Measurements from ENCODE around the gene RADX. TPM values are rescaled to one million over a fixed set of nuclear protein-coding genes. Genes with fewer than 3 reads are reported as not detected.

RADX gene
- total RNA-seq, 1 experiment from 2014 or later = 2.2 TPM

DNA sequence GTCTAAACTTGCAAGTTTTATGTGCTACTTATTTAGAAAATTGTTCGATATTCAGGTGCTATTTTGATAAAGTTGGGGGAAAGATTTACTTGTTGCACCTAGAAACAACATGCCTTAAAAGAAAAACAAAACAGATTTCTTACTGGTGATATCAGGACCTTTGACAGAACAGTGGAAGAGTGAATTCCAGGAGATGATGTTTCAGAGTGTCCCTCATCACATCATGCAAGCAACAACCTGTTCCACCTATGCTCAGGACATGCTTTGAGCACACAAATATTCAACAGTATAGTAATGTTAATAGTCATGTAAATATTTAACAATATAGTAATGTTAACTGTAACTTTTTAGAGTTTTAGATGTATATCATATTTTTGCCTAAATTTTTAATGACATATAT, 90.9 kb downstream of the RADX start:
- ChIA-PET CTCF (no interaction called here), POLR2A (no interaction called here)
- H3K4me1 Mint-ChIP-seq (ENCODE audit: low read depth, unreplicated experiment) = peaks cover 32% of the 10 kb centered on the region
- H3K36me3 Mint-ChIP-seq (ENCODE audit: insufficient read depth, unreplicated experiment) = peaks cover 20% of the 10 kb centered on the region
- intact Hi-C loops (cut with micrococcal nuclease; ENCODE audit: unreplicated experiment) = no loop called here
- H3K36me3 ChIP-seq (ENCODE audit: control insufficient read depth, insufficient read depth, low read length) = no peaks in the 10 kb centered on the region
- H3K27me3 Mint-ChIP-seq (ENCODE audit: insufficient read depth, unreplicated experiment) = no peaks in the 10 kb centered on the region
- no peak for DNase-seq
- no peak overlapping the region for H3K4me3 ChIP-seq (ENCODE audit: low read depth, low read length)
- H3K9me3 ChIP-seq = no peaks in the 10 kb centered on the region
- no peak overlapping the region for H3K4me3 Mint-ChIP-seq (ENCODE audit: unreplicated experiment)
- no peaks in the 10 kb centered on the region for H3K27me3 ChIP-seq (replicated peaks; ENCODE audit: control insufficient read depth, insufficient read depth, low read length)
- TF ChIP-seq, protein P1, sequence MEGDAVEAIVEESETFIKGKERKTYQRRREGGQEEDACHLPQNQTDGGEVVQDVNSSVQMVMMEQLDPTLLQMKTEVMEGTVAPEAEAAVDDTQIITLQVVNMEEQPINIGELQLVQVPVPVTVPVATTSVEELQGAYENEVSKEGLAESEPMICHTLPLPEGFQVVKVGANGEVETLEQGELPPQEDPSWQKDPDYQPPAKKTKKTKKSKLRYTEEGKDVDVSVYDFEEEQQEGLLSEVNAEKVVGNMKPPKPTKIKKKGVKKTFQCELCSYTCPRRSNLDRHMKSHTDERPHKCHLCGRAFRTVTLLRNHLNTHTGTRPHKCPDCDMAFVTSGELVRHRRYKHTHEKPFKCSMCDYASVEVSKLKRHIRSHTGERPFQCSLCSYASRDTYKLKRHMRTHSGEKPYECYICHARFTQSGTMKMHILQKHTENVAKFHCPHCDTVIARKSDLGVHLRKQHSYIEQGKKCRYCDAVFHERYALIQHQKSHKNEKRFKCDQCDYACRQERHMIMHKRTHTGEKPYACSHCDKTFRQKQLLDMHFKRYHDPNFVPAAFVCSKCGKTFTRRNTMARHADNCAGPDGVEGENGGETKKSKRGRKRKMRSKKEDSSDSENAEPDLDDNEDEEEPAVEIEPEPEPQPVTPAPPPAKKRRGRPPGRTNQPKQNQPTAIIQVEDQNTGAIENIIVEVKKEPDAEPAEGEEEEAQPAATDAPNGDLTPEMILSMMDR (IDR thresholded peaks at IDR 0.05; ENCODE audit: insufficient read depth in 1 of 2, low read depth in 1 of 2, low read length in 1 of 2, severe bottlenecking in 1 of 2, unreplicated experiment in 1 of 2) = no peak
- H3K27ac Mint-ChIP-seq (ENCODE audit: unreplicated experiment) = no peak overlapping the region
- H3K9me3 Mint-ChIP-seq (ENCODE audit: unreplicated experiment) = no peaks in the 10 kb centered on the region
- H3K4me1 ChIP-seq = no peaks in the 10 kb centered on the region
- no TSS peak for BruUV-seq (replicated peaks)

DNA sequence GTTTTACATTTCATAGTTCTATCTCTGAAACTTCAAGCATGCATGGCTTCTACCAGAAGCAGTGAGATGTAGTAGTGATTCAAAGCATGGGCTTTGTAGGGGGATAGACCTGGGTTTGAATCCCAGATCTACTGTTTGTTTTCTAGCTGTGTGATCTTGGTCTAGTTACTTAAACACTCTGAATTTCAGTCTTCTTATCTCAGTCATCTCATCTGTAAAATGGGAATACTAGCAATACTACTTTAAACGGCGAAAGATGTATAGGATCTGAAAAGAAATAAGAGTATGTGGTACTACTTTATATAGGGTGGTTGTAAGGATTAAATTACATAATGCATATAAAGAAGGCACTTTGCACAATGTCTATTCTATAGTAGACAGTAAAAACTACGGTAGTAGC, 94.7 kb downstream of the RADX start:
- H3K9me3 ChIP-seq = no peaks in the 10 kb centered on the region
- H3K27ac Mint-ChIP-seq (ENCODE audit: unreplicated experiment) = no peak overlapping the region
- H3K4me1 Mint-ChIP-seq (ENCODE audit: low read depth, unreplicated experiment) = peaks cover 17% of the 10 kb centered on the region
- no peak overlapping the region for H3K4me3 Mint-ChIP-seq (ENCODE audit: unreplicated experiment)
- H3K4me3 ChIP-seq (ENCODE audit: low read depth, low read length) = no peak overlapping the region
- no TSS peak for BruUV-seq (replicated peaks)
- TF ChIP-seq, protein P1 (IDR thresholded peaks at IDR 0.05; ENCODE audit: insufficient read depth in 1 of 2, low read depth in 1 of 2, low read length in 1 of 2, severe bottlenecking in 1 of 2, unreplicated experiment in 1 of 2) = no peak
- intact Hi-C loops (cut with micrococcal nuclease; ENCODE audit: unreplicated experiment) = no loop called here
- no peak for DNase-seq
- ChIA-PET POLR2A (no interaction called here), CTCF (no interaction called here)
- 0 out of 2 replicates have a peak, but pooled peaks cover 4% of the 10 kb centered on the region for H3K4me1 ChIP-seq
- no peaks in the 10 kb centered on the region for H3K27me3 ChIP-seq (replicated peaks; ENCODE audit: control insufficient read depth, insufficient read depth, low read length)
- peaks cover 9% of the 10 kb centered on the region for H3K36me3 Mint-ChIP-seq (ENCODE audit: insufficient read depth, unreplicated experiment)
- no peaks in the 10 kb centered on the region for H3K9me3 Mint-ChIP-seq (ENCODE audit: unreplicated experiment)
- H3K36me3 ChIP-seq (ENCODE audit: control insufficient read depth, insufficient read depth, low read length) = no peaks in the 10 kb centered on the region
- no peaks in the 10 kb centered on the region for H3K27me3 Mint-ChIP-seq (ENCODE audit: insufficient read depth, unreplicated experiment)

DNA sequence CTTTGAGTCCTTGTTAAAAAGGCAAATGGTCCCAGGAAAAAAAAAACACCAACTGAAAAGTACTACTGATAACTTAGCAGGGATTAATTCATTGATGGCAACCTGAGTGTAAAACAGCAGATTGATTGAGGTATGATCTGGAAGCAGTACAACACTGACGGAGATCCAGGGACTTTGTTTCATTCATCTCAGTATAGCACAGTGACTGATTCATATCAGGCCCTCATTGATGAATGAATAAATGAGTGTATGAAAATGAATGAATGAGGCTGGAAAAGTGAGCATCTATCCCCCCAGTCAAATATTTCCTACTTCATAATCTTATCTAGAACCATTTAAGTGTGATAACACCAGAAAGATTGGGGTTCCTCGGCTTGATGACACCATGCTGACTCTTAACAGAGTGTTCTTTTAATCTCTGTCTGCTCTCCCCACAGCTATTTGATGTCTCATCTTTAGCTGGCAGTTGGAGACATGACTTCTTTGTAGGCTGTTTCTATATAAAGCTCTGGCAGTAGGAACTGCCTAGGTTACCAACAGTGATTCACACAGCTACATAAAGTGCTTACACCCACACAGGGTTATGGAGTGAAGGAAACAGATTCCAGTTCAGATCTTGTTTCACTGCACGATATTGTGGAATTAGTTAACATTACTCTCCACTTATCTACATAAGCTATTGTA, 96.1 kb downstream of the RADX start:
- H3K27ac Mint-ChIP-seq (ENCODE audit: unreplicated experiment) = no peak overlapping the region
- Histone ChIP-seq H3K36me3 (ENCODE audit: control insufficient read depth, insufficient read depth, low read length) (no peaks in the 10 kb centered on the region), H3K9me3 (no peaks in the 10 kb centered on the region), H3K27me3 (replicated peaks; ENCODE audit: control insufficient read depth, insufficient read depth, low read length) (no peaks in the 10 kb centered on the region), H3K4me3 (ENCODE audit: low read depth, low read length) (no peak overlapping the region), H3K4me1 (0 out of 2 replicates have a peak, but pooled peaks cover 4% of the 10 kb centered on the region)
- H3K27me3 Mint-ChIP-seq (ENCODE audit: insufficient read depth, unreplicated experiment) = no peaks in the 10 kb centered on the region
- DNase-seq = no peak
- peaks cover 10% of the 10 kb centered on the region for H3K4me1 Mint-ChIP-seq (ENCODE audit: low read depth, unreplicated experiment)
- no peaks in the 10 kb centered on the region for H3K9me3 Mint-ChIP-seq (ENCODE audit: unreplicated experiment)
- H3K36me3 Mint-ChIP-seq (ENCODE audit: insufficient read depth, unreplicated experiment) = peaks cover 9% of the 10 kb centered on the region
- no TSS peak for BruUV-seq (replicated peaks)
- TF ChIP-seq, protein P1 (IDR thresholded peaks at IDR 0.05; ENCODE audit: insufficient read depth in 1 of 2, low read depth in 1 of 2, low read length in 1 of 2, severe bottlenecking in 1 of 2, unreplicated experiment in 1 of 2) = no peak
- no peak overlapping the region for H3K4me3 Mint-ChIP-seq (ENCODE audit: unreplicated experiment)
- POLR2A ChIA-PET = no interaction called here
- CTCF ChIA-PET = no interaction called here
- intact Hi-C loops (cut with micrococcal nuclease; ENCODE audit: unreplicated experiment) = no loop called here

All from Caco-2 (cell line).